Heart left ventricle (tissue), 13 donors: ENCODE data around the gene SLC2A9.

Experiments
- CTCF ChIP-seq, 12 donors: fragments of 200-600 bp; sonication (generic) in 4 of 12; IDR thresholded peaks; one replicate each; pipeline versions ENCODE4 v1.5.0 to v1.8.0; 2018 to 2022; ENCODE audit warnings: antibody characterized with exemption in 12 of 12, mild to moderate bottlenecking in 5 of 12
- POLR2A ChIP-seq, 2 donors: fragments of 450-650 bp; IDR thresholded peaks; one replicate each; pipeline ENCODE4 v1.6.1; 2017; ENCODE audit warnings: antibody characterized with exemption in 2 of 2, mild to moderate bottlenecking in 2 of 2, moderate library complexity in 2 of 2
- donor health status: ischemic (EF 13 %, LVEDD 7.1; RV severe dilation, severe dysfunction).
- donor health status: DM: no; HTN: yes; CAD: no.
- donor health status: DM: no; HTN: no; CAD: no.
- donor health status: ischemic (EF 25% LVEDD 6.9; RV normal size, moderate dysfunction).
- donor health status: ischemic (EF 25% LVEDD 5.7; RV mildly dilated, moderate dysfunction).
- donor health status: ischemic (EF 35%, LVEDD 5.7; RV mildly dilated, moderate dysfunction).
- donor health status: nonischemic (EF 11% LVEDD 7.7; RV severe dilation, severe dysfunction).
- donor health status: DM: yes; HTN: yes; CAD: no.
- donor health status: PGD.
- donor health status: ischemic (EF 29% LVEDD 5.4; RV normal size, mild dysfunction).
- donor health status: nonischemic (EF 23%, LVEDD 6.1; RV moderate dilation, normal function).

GRCh38 chr4:10045481-10045880 lies 24.2 kb upstream of the SLC2A9 start:
- TF ChIP-seq POLR2A (IDR thresholded peaks at IDR 0.05), result no peak
- no peak for TF ChIP-seq CTCF (IDR thresholded peaks at IDR 0.05)
